Caco-2 (cell line): ENCODE data around the gene CMC4. TPM values are rescaled to one million over a fixed set of nuclear protein-coding genes. Genes with fewer than 3 reads are reported as not detected.

Source experiments
- BruUV-seq: library from RNA; stranded (reverse); fragments of 400-500 nt; replicated peaks from 2 replicates; lab custom pipeline; 2021; lab: Mats Ljungman, UMichigan
- CTCF ChIA-PET: fragments of 300-600 bp; sonication (Branson Sonifier 250); formaldehyde crosslinking; loops from one replicate; lab custom pipeline; 2022; ENCODE audit warnings: antibody characterized with exemption; lab: Charles Lee
- POLR2A ChIA-PET: fragments of 300-600 bp; sonication (Branson Sonifier 250); formaldehyde crosslinking; loops from one replicate; lab custom pipeline; 2022; ENCODE audit warnings: antibody characterized with exemption; lab: Charles Lee
- DNase-seq, 2 experiments: peaks; one replicate each; pipeline versions ENCODE4 v3.0.0 to v3.0.0-alpha.2; 2020 to 2022
- H3K27me3 ChIP-seq: replicated peaks from 2 replicates; pipeline ENCODE4 v1.6.0; 2011; ENCODE audit warnings: low read length; ENCODE audit not compliant: control insufficient read depth, insufficient read depth
- H3K36me3 ChIP-seq: 2 replicates; pipeline ENCODE4 v1.5.1; 2011; ENCODE audit warnings: low read length; ENCODE audit not compliant: control insufficient read depth, insufficient read depth
- H3K4me1 ChIP-seq: fragments of 250-450 bp; sonication (Bioruptor Pico); 2 replicates; pipeline ENCODE4 v1.5.1; 2020; ENCODE audit warnings: mild to moderate bottlenecking
- H3K4me3 ChIP-seq: 2 replicates; pipeline ENCODE4 v1.5.1; 2011; ENCODE audit warnings: low read depth, mild to moderate bottlenecking, control low read depth, low read length
- H3K9me3 ChIP-seq: fragments of 250-450 bp; sonication (Bioruptor Pico); 2 replicates; pipeline ENCODE4 v1.5.1; 2020; ENCODE audit warnings: mild to moderate bottlenecking, moderate library complexity
- H3K27ac Mint-ChIP-seq: one replicate; pipeline ENCODE4 v1.8.0; 2022; ENCODE audit warnings: mixed read lengths; ENCODE audit not compliant: unreplicated experiment
- H3K27me3 Mint-ChIP-seq: one replicate; pipeline ENCODE4 v1.8.0; 2022; ENCODE audit warnings: mixed read lengths; ENCODE audit not compliant: insufficient read depth, unreplicated experiment
- H3K36me3 Mint-ChIP-seq: one replicate; pipeline ENCODE4 v1.8.0; 2022; ENCODE audit warnings: mild to moderate bottlenecking, mixed read lengths; ENCODE audit not compliant: insufficient read depth, unreplicated experiment
- H3K4me1 Mint-ChIP-seq: one replicate; pipeline ENCODE4 v1.8.0; 2022; ENCODE audit warnings: low read depth, mixed read lengths; ENCODE audit not compliant: unreplicated experiment
- H3K4me3 Mint-ChIP-seq: one replicate; pipeline ENCODE4 v1.8.0; 2022; ENCODE audit warnings: mild to moderate bottlenecking, moderate library complexity, mixed read lengths; ENCODE audit not compliant: unreplicated experiment
- H3K9me3 Mint-ChIP-seq: one replicate; pipeline ENCODE4 v1.8.0; 2022; ENCODE audit warnings: mixed read lengths; ENCODE audit not compliant: unreplicated experiment
- intact Hi-C: fragments of 100-400 bp; cut with micrococcal nuclease; formaldehyde crosslinking; loops from one replicate; pipeline ENCODE4 v1.10.0; 2022; ENCODE audit not compliant: unreplicated experiment
- total RNA-seq: library from RNA; stranded (reverse); gene quantifications from 2 replicates; pipeline ENCODE4 v1.2.3, GENCODE V29; 2022
- TF ChIP-seq, protein P1 (sequence below), 2 experiments: fragments of 200-600 bp in 1 of 2; IDR thresholded peaks; 1 replicate in 1 of 2; 2 replicates in 1 of 2; pipeline versions ENCODE4 v1.5.1 to v1.8.0; 2011 to 2022; ENCODE audit warnings: antibody characterized with exemption in 1 of 2, control low read depth in 1 of 2, inconsistent platforms in 1 of 2, low read depth in 1 of 2, low read length in 1 of 2, mild to moderate bottlenecking in 1 of 2, moderate library complexity in 1 of 2; ENCODE audit not compliant: insufficient read depth in 1 of 2, severe bottlenecking in 1 of 2, unreplicated experiment in 1 of 2

Gene CMC4
- total RNA-seq, 1 experiment from 2014 or later, result 1.7 TPM

DNA sequence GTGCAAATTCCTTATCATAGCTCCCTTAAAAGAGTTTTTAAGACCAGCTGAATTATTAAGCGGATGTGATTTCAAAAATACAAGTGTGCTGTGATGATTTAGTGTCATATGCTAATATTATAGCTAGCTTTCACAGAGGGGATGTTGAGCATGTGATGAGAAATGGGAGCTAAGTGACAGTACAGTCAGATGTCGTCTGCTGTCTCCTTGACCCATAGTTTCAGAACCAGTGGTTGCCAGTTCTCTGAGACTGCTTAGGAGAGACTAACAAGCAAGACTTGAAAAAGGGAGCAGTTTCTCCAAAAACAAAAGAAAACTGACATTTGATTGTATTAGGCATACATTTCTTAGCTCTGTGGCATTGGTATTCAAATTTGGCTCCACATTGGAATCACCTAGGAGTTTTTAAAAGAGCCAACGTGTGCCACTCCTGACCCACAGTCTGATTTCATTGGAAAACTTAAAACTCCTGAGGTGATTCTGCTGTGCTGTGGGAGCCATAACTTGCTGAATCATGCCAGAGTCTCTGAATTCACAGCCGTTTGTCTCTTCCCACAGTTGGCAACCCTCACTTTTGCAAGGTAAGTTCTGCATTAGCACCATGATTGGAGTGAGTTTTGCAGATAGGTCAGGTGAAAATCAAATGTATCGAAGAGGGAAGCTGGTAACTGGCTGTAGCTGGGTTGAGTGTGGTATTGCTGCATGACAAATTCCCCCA lies 24.0 kb downstream of the CMC4 start:
- ChIA-PET CTCF (interaction anchor here (0.7 kb wide), 1 partner anchor 344 kb away, joined by 4 read pairs; no protein-coding TSS in a partner anchor), POLR2A (no interaction called here)
- H3K36me3 ChIP-seq, result no peaks in the 10 kb centered on the region

DNA sequence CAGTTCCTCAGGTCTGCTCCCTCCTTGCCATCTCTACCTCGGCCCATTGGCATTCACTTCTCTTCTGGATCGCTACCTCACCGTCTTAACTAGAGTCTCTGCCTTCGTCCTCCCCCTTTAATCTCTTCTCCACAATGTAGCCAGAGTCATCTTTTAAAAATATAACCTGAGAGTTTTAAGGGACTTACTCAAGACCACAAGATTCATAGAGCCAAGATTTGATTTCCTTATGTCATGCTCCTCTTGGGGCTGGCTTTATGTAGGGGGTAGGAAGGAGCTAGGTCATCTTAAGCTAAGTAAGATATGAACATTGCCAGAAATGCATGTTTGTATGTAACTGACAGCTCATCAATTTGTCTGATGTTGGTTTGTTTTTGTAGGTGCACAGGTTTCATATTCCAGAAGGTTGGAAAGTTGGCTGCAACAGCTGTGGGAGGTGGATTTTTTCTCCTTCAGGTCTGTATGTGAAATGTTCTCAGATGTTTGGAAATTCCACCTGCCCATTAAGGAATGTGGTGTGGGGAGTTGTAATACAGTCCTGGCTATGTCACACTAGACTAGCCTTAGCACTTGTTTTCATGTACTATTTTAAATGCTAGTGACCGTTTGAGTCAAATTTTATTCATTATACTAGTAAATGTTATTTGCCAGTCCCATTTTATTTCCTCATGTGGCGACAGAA lies 24.7 kb downstream of the CMC4 start:
- no peaks in the 10 kb centered on the region for H3K9me3 ChIP-seq
- no peak overlapping the region for H3K27ac Mint-ChIP-seq
- no peaks in the 10 kb centered on the region for H3K36me3 ChIP-seq
- H3K27me3 Mint-ChIP-seq, result no peaks in the 10 kb centered on the region
- intact Hi-C loops, result no loop called here
- ChIA-PET POLR2A (no interaction called here), CTCF (no interaction called here)
- no peak overlapping the region for H3K4me3 ChIP-seq
- no TSS peak for BruUV-seq
- H3K27me3 ChIP-seq, result no peaks in the 10 kb centered on the region
- H3K4me1 Mint-ChIP-seq, result no peaks in the 10 kb centered on the region
- H3K36me3 Mint-ChIP-seq, result peaks cover 6% of the 10 kb centered on the region
- TF ChIP-seq, protein P1, sequence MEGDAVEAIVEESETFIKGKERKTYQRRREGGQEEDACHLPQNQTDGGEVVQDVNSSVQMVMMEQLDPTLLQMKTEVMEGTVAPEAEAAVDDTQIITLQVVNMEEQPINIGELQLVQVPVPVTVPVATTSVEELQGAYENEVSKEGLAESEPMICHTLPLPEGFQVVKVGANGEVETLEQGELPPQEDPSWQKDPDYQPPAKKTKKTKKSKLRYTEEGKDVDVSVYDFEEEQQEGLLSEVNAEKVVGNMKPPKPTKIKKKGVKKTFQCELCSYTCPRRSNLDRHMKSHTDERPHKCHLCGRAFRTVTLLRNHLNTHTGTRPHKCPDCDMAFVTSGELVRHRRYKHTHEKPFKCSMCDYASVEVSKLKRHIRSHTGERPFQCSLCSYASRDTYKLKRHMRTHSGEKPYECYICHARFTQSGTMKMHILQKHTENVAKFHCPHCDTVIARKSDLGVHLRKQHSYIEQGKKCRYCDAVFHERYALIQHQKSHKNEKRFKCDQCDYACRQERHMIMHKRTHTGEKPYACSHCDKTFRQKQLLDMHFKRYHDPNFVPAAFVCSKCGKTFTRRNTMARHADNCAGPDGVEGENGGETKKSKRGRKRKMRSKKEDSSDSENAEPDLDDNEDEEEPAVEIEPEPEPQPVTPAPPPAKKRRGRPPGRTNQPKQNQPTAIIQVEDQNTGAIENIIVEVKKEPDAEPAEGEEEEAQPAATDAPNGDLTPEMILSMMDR (IDR thresholded peaks at IDR 0.05; ENCODE audit: insufficient read depth in 1 of 2, low read depth in 1 of 2, low read length in 1 of 2, severe bottlenecking in 1 of 2, unreplicated experiment in 1 of 2), result no peak
- no peak for DNase-seq
- no peak overlapping the region for H3K4me3 Mint-ChIP-seq
- H3K9me3 Mint-ChIP-seq, result no peaks in the 10 kb centered on the region
- H3K4me1 ChIP-seq, result no peaks in the 10 kb centered on the region

More for the DNA sequence above, 24.0 kb downstream of the CMC4 start:
- H3K9me3 Mint-ChIP-seq, result no peaks in the 10 kb centered on the region
- H3K27ac Mint-ChIP-seq, result no peak overlapping the region
- H3K27me3 Mint-ChIP-seq, result no peaks in the 10 kb centered on the region
- Histone ChIP-seq H3K4me1 (no peaks in the 10 kb centered on the region), H3K27me3 (no peaks in the 10 kb centered on the region), H3K9me3 (no peaks in the 10 kb centered on the region), H3K4me3 (no peak overlapping the region)
- H3K4me1 Mint-ChIP-seq, result no peaks in the 10 kb centered on the region
- intact Hi-C loops, result no loop called here
- BruUV-seq, result no TSS peak
- DNase-seq, result no peak
- TF ChIP-seq, protein P1 (IDR thresholded peaks at IDR 0.05; ENCODE audit: insufficient read depth in 1 of 2, low read depth in 1 of 2, low read length in 1 of 2, severe bottlenecking in 1 of 2, unreplicated experiment in 1 of 2), result no peak
- no peak overlapping the region for H3K4me3 Mint-ChIP-seq
- peaks cover 6% of the 10 kb centered on the region for H3K36me3 Mint-ChIP-seq

GRCh38 chrX:155035688-155036087 lies 35.2 kb downstream of the CMC4 start:
- no peaks in the 10 kb centered on the region for H3K27me3 Mint-ChIP-seq
- H3K36me3 ChIP-seq, result no peaks in the 10 kb centered on the region
- BruUV-seq, result no TSS peak
- TF ChIP-seq, protein P1 (IDR thresholded peaks at IDR 0.05; ENCODE audit: insufficient read depth in 1 of 2, low read depth in 1 of 2, low read length in 1 of 2, severe bottlenecking in 1 of 2, unreplicated experiment in 1 of 2), result no peak
- no peak overlapping the region for H3K4me3 ChIP-seq
- H3K27me3 ChIP-seq, result no peaks in the 10 kb centered on the region
- no peak overlapping the region for H3K27ac Mint-ChIP-seq
- H3K36me3 Mint-ChIP-seq, result no peaks in the 10 kb centered on the region
- no peak for DNase-seq
- no peaks in the 10 kb centered on the region for H3K4me1 ChIP-seq
- H3K4me1 Mint-ChIP-seq, result no peaks in the 10 kb centered on the region
- intact Hi-C loops, result no loop called here
- H3K9me3 Mint-ChIP-seq, result no peaks in the 10 kb centered on the region
- no peak overlapping the region for H3K4me3 Mint-ChIP-seq
- ChIA-PET CTCF (no interaction called here), POLR2A (no interaction called here)
- no peaks in the 10 kb centered on the region for H3K9me3 ChIP-seq
